Nephron progenitor cell (in vitro differentiated cells): ENCODE data around the gene LSR.

Experiments used
- DNase-seq: peaks from one replicate; pipeline ENCODE4 v3.0.0; 2021
- H3K27ac Mint-ChIP-seq: 2 replicates; pipeline ENCODE4 v1.8.0; 2021; ENCODE audit warnings: mild to moderate bottlenecking, moderate library complexity, mixed read lengths
- H3K27me3 Mint-ChIP-seq: 2 replicates; pipeline ENCODE4 v1.8.0; 2021; ENCODE audit warnings: mild to moderate bottlenecking, low read depth, mixed read lengths; ENCODE audit not compliant: poor library complexity
- H3K36me3 Mint-ChIP-seq: 2 replicates; pipeline ENCODE4 v1.8.0; 2021; ENCODE audit warnings: low read depth, mixed read lengths
- H3K4me1 Mint-ChIP-seq: 2 replicates; pipeline ENCODE4 v1.8.0; 2021; ENCODE audit warnings: mixed read lengths
- H3K4me3 Mint-ChIP-seq: 2 replicates; pipeline ENCODE4 v1.8.0; 2021; ENCODE audit warnings: mild to moderate bottlenecking, moderate library complexity, mixed read lengths
- H3K9me3 Mint-ChIP-seq: 2 replicates; pipeline ENCODE4 v1.8.0; 2021; ENCODE audit warnings: mild to moderate bottlenecking, moderate library complexity, mixed read lengths
- CTCF ChIP-seq: fragments of 200-600 bp; sonication (generic); IDR thresholded peaks from 2 replicates; pipeline ENCODE4 v1.5.0; 2021; ENCODE audit warnings: antibody characterized with exemption

Gene LSR

GRCh38 chr19:35292421-35293362, 43.9 kb downstream of the LSR start:
- no peak overlapping the region for H3K4me3 Mint-ChIP-seq
- H3K9me3 Mint-ChIP-seq = no peaks in the 10 kb centered on the region
- no peaks in the 10 kb centered on the region for H3K36me3 Mint-ChIP-seq
- no peak for DNase-seq
- no peak overlapping the region for H3K27ac Mint-ChIP-seq
- peaks cover 13% of the 10 kb centered on the region for H3K27me3 Mint-ChIP-seq
- H3K4me1 Mint-ChIP-seq = peaks cover 20% of the 10 kb centered on the region
- no peak for TF ChIP-seq CTCF

- Mint-ChIP-seq H3K36me3 (no peaks in the 10 kb centered on the region), H3K27me3 (peaks cover 13% of the 10 kb centered on the region), H3K4me3 (no peak overlapping the region), H3K27ac (no peak overlapping the region), H3K9me3 (no peaks in the 10 kb centered on the region), H3K4me1 (peaks cover 20% of the 10 kb centered on the region)
- no peak for TF ChIP-seq CTCF
- no peak for DNase-seq
Measured at GRCh38 chr19:35293363-35293739, 44.5 kb downstream of the LSR start.

GRCh38 chr19:35293808-35294207, 45.0 kb downstream of the LSR start:
- Mint-ChIP-seq H3K27me3 (peaks cover 13% of the 10 kb centered on the region), H3K4me1 (peaks cover 20% of the 10 kb centered on the region), H3K4me3 (no peak overlapping the region), H3K27ac (no peak overlapping the region), H3K36me3 (no peaks in the 10 kb centered on the region), H3K9me3 (no peaks in the 10 kb centered on the region)
- no peak for DNase-seq
- TF ChIP-seq CTCF = no peak

GRCh38 chr19:35294328-35294727, 45.5 kb downstream of the LSR start:
- Mint-ChIP-seq H3K27me3 (peaks cover 13% of the 10 kb centered on the region), H3K36me3 (no peaks in the 10 kb centered on the region), H3K4me3 (no peak overlapping the region), H3K9me3 (no peaks in the 10 kb centered on the region), H3K27ac (no peak overlapping the region), H3K4me1 (peaks cover 15% of the 10 kb centered on the region)
- DNase-seq = no peak
- no peak for TF ChIP-seq CTCF

- H3K4me3 Mint-ChIP-seq = no peak overlapping the region
- peaks cover 13% of the 10 kb centered on the region for H3K27me3 Mint-ChIP-seq
- no peak overlapping the region for H3K27ac Mint-ChIP-seq
- no peaks in the 10 kb centered on the region for H3K36me3 Mint-ChIP-seq
- DNase-seq = no peak
- no peaks in the 10 kb centered on the region for H3K9me3 Mint-ChIP-seq
- peaks cover 12% of the 10 kb centered on the region for H3K4me1 Mint-ChIP-seq
- TF ChIP-seq CTCF = no peak
Measured at GRCh38 chr19:35294859-35295791, 46.3 kb downstream of the LSR start.
